NB4 (cell line): ENCODE data around the gene USP6NL.

Source experiments
- DNase-seq: peaks from one replicate; pipeline ENCODE4 v3.0.0; 2010; ENCODE audit warnings: low read depth
- H3K4me3 ChIP-seq: one replicate; pipeline ENCODE4 v1.5.1; 2011; ENCODE audit warnings: mild to moderate bottlenecking, low read depth, low read length, moderate library complexity
- CTCF ChIP-seq: IDR thresholded peaks from one replicate; pipeline ENCODE4 v1.5.1; 2012; ENCODE audit warnings: low read depth, low read length
- MAX ChIP-seq: IDR thresholded peaks from 2 replicates; pipeline ENCODE4 v1.6.1; 2011; ENCODE audit warnings: low read depth, low read length
- MYC ChIP-seq: IDR thresholded peaks from 2 replicates; pipeline ENCODE4 v1.6.1; 2011; ENCODE audit warnings: low read depth, low read length
- POLR2A ChIP-seq: IDR thresholded peaks from 2 replicates; pipeline ENCODE4 v1.6.1; 2011; ENCODE audit warnings: mild to moderate bottlenecking; ENCODE audit not compliant: insufficient read length; ENCODE audit errors: extremely low read depth

The USP6NL gene

GRCh38 chr10:11646450-11646849, 35.0 kb upstream of the USP6NL start:
- no peak overlapping the region for H3K4me3 ChIP-seq
- TF ChIP-seq MAX (no peak), MYC (no peak), CTCF (no peak)
- DNase-seq = no peak

GRCh38 chr10:11643039-11643438, 31.6 kb upstream of the USP6NL start:
- no peak overlapping the region for H3K4me3 ChIP-seq
- no peak for DNase-seq
- TF ChIP-seq CTCF = no peak
- no peak for TF ChIP-seq POLR2A
- TF ChIP-seq MYC = no peak
- TF ChIP-seq MAX = no peak

GRCh38 chr10:11642566-11642965, 31.1 kb upstream of the USP6NL start:
- H3K4me3 ChIP-seq = no peak overlapping the region
- peak; percentile 24 for DNase-seq
- TF ChIP-seq CTCF = no peak
- TF ChIP-seq MAX = no peak
- TF ChIP-seq POLR2A = no peak
- TF ChIP-seq MYC = no peak

- H3K4me3 ChIP-seq = no peak overlapping the region
- TF ChIP-seq MAX (no peak), CTCF (no peak), MYC (no peak), POLR2A (no peak)
- DNase-seq = peak; percentile 7
These were observed 28.7 kb upstream of the USP6NL start for GRCh38 chr10:11639849-11640764.

- H3K4me3 ChIP-seq = no peak overlapping the region
- DNase-seq = no peak
- no peak for TF ChIP-seq MAX
- TF ChIP-seq MYC = no peak
- TF ChIP-seq POLR2A = no peak
- TF ChIP-seq CTCF = no peak
These were observed 27.9 kb upstream of the USP6NL start for GRCh38 chr10:11639362-11639761.
